GM12801 (cell line): ENCODE results near the gene NHP2.

Experiments
- CTCF ChIP-seq: IDR thresholded peaks from one replicate; pipeline ENCODE4 v1.5.1; 2011; ENCODE audit warnings: control low read depth; ENCODE audit not compliant: insufficient read length; ENCODE audit errors: extremely low read depth

The NHP2 gene

GRCh38 chr5:178170455-178170854 lies 16.8 kb upstream of the NHP2 start:
- TF ChIP-seq CTCF: no peak

DNA sequence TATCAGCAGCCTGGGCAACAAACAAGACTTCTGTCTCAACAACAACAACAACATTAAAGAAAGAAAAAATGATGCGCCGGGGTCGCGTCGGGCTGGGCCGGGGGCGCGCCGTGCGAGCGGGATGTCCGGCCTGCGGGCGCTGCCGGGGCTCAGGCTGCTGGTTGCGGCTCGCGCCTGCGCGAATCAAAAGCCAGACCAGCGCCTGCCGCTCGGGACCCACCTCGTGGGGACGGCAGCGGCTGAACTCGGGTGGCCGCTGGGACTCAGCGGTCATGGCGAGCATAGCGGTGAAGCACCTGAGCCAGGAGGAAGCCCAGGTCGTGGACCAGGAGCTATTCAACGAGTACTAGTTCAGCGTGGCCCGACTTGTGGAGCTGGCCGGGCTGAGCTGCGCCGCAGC lies 11.9 kb upstream of the NHP2 start:
- no peak for TF ChIP-seq CTCF

- TF ChIP-seq CTCF: peak; percentile 77
Measured at GRCh38 chr5:178163772-178164735, 10.4 kb upstream of the NHP2 start.

DNA sequence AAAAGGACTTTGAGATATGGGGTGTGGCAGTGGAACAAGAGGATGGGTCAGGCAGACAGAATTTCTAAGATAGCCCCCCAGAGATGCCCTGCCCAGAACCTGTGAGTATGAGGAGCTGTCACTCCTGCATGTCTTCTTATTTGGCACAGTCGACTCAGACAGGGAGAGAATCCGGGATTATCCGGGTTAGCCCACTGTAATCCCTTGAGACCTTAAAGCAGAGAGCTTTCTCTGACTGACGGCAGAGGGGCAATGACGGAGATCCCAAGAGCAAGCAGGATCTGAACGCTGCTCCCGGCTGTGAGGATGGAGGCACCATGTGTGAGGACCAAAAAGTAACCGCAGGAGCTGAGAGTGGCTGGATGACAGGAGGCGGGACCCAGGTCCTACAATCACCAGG lies 8.8 kb upstream of the NHP2 start:
- no peak for TF ChIP-seq CTCF

- TF ChIP-seq CTCF: no peak
Measured at GRCh38 chr5:178160176-178160575, 6.5 kb upstream of the NHP2 start.

DNA sequence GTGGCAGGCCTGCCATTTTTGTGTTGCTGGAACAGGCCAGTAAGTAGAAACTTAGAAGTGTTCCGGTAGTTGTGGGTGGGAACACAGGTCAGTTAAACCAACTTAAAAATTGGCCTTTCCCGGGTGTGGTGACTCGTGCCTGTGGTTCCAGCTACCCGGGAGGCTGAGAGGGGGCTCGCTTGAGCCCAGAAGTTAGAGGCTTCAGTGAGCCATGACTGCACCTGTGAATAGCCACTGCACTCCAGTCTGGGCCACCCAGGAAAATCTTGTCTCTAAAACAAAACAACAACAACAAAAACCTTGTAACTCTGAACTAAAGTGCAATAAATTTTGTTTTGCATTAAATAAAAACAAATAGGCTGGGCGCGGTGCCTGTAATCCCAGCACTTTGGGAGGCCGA lies 1.4 kb upstream of the NHP2 start:
- no peak for TF ChIP-seq CTCF

- TF ChIP-seq CTCF: no peak
Measured at GRCh38 chr5:178152491-178153444, 917 bp downstream of the NHP2 start.
